Measurements from ENCODE around the gene CSF1. TPM values are rescaled to one million over a fixed set of nuclear protein-coding genes. Genes with fewer than 3 reads are reported as not detected.

CSF1 gene
- total RNA-seq, 3 donors from 2014 or later, result 28.2 to 54.7 (median 54.4) TPM

DNA sequence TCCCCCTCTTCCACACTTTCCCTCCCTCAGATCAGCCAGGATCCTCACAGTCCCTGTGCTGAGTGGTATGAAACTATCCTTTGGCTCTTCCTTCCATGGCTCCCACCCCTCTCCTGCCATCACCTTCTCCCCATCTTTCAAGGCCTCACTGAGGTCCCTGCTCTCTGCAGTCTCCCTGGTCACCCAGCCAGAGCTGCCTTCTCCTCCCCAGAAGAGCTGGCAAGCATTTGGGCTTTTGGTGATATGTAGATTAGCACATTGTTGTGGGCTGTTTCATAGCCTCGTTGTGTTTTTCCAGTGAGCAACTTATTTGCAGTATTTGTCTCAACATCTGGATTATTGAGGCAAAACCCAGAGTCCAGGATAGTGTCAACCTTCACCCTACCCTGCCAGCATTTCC lies 2.2 kb downstream of the CSF1 start:
- H3K9me3 ChIP-seq, result no peaks in the 10 kb centered on the region
- intact Hi-C loops (cut with DNase I; ENCODE audit: low total_unique reads), result loop anchor here (5.0 kb wide), 1 partner anchor 36 kb away; no protein-coding TSS in a partner anchor
- TF ChIP-seq POLR2AphosphoS5 (IDR thresholded peaks at IDR 0.05) (no peak), POLR2A (IDR thresholded peaks at IDR 0.05) (no peak)
- no peak for DNase-seq (ENCODE audit: low spot score in 2 of 2)
- H3K27me3 ChIP-seq, result no peaks in the 10 kb centered on the region
- no peaks in the 10 kb centered on the region for H3K36me3 ChIP-seq
- H3K4me3 ChIP-seq, result peak overlapping the region; percentile 77 to 96 (median 88)
- H3K4me1 ChIP-seq, result peaks cover 4 to 14% of the 10 kb centered on the region in 2 donors
- H3K27ac ChIP-seq, result peak overlapping the region; percentile 90 to 96

DNA sequence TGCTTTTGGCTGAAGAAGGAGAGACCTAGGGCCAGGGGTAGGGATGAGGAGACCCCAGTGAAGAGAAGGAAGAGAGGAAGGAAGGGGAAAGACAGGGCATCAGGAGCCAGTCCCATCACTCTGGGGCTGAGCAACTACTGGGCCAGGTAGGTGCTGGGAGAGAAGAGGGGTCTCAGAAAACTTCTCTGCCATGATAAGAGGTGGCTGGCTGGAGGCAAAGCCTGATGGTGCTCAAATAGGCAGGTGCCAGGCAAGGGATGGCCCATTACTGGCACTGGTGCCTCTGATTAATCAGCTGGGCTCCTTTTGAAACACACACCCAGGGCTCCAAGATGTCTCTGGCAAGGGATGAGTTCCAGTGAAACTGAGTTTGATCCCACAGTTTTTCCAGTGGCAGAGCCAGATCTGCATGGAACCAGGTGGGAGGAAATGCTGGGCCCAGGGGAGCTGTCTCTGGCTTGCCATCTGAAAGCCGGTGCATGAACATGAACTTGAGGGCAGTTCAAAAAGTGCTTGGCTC lies 2.8 kb downstream of the CSF1 start:
- Histone ChIP-seq H3K9me3 (no peaks in the 10 kb centered on the region), H3K27me3 (no peaks in the 10 kb centered on the region), H3K27ac (peak overlapping the region; percentile 90 to 96), H3K4me1 (peaks cover 4 to 14% of the 10 kb centered on the region in 2 donors), H3K36me3 (no peaks in the 10 kb centered on the region), H3K4me3 (peak overlapping the region; percentile 77 to 96 (median 88))
- no peak for DNase-seq (ENCODE audit: low spot score in 2 of 2)
- intact Hi-C loops (cut with DNase I; ENCODE audit: low total_unique reads), result loop anchor here (5.0 kb wide), 1 partner anchor 36 kb away; no protein-coding TSS in a partner anchor
- TF ChIP-seq POLR2AphosphoS5 (IDR thresholded peaks at IDR 0.05) (no peak), POLR2A (IDR thresholded peaks at IDR 0.05) (no peak)
- TF ChIP-seq, protein P1, sequence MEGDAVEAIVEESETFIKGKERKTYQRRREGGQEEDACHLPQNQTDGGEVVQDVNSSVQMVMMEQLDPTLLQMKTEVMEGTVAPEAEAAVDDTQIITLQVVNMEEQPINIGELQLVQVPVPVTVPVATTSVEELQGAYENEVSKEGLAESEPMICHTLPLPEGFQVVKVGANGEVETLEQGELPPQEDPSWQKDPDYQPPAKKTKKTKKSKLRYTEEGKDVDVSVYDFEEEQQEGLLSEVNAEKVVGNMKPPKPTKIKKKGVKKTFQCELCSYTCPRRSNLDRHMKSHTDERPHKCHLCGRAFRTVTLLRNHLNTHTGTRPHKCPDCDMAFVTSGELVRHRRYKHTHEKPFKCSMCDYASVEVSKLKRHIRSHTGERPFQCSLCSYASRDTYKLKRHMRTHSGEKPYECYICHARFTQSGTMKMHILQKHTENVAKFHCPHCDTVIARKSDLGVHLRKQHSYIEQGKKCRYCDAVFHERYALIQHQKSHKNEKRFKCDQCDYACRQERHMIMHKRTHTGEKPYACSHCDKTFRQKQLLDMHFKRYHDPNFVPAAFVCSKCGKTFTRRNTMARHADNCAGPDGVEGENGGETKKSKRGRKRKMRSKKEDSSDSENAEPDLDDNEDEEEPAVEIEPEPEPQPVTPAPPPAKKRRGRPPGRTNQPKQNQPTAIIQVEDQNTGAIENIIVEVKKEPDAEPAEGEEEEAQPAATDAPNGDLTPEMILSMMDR (IDR thresholded peaks at IDR 0.05), result no peak

DNA sequence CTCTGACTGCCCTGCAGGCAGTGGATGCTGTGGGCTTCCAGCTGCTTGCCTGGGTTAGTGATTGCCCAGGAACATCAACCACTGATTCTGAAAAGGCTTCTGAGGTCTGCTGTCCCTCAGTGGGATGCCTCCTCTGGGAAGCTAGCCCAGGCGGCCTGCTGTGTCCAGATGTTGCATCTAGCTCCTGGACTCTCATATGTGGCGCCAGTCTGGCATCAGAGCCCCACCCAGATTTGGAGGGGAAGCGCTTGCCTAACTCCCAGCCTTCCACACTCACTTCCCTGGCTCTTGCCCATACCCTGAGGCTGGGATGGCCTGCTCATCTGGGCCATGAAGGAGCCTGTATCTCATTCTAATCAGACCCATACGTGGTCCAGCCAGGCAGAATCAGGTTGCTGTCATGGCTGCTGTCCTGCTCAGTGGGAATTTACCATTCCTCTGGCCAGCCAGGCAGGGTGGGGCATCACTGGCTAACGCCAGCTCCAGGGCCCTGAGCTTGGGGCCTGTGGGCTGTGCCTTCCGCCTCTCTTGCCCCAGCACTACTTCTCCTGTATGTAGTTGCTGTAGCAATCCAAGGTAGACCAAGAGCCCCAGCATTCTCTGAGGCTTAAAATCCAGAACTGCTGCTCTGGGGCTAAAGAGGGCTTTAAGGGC lies 4.1 kb downstream of the CSF1 start:
- Histone ChIP-seq H3K9me3 (no peaks in the 10 kb centered on the region), H3K27ac (peak overlapping the region; percentile 50 to 96), H3K4me1 (peaks cover 4 to 14% of the 10 kb centered on the region in 2 donors), H3K36me3 (peaks cover 5% of the 10 kb centered on the region), H3K4me3 (peak overlapping the region in 2 of 3 donors; percentile 88 to 96), H3K27me3 (no peaks in the 10 kb centered on the region)
- intact Hi-C loops (cut with DNase I; ENCODE audit: low total_unique reads), result loop anchor here (5.0 kb wide), 1 partner anchor 37 kb away; no protein-coding TSS in a partner anchor
- no peak for TF ChIP-seq POLR2A (IDR thresholded peaks at IDR 0.05)
- peak in 1 of 3 donors; percentile 19 for TF ChIP-seq POLR2AphosphoS5 (IDR thresholded peaks at IDR 0.05)
- no peak for DNase-seq (ENCODE audit: low spot score in 2 of 2)

DNA sequence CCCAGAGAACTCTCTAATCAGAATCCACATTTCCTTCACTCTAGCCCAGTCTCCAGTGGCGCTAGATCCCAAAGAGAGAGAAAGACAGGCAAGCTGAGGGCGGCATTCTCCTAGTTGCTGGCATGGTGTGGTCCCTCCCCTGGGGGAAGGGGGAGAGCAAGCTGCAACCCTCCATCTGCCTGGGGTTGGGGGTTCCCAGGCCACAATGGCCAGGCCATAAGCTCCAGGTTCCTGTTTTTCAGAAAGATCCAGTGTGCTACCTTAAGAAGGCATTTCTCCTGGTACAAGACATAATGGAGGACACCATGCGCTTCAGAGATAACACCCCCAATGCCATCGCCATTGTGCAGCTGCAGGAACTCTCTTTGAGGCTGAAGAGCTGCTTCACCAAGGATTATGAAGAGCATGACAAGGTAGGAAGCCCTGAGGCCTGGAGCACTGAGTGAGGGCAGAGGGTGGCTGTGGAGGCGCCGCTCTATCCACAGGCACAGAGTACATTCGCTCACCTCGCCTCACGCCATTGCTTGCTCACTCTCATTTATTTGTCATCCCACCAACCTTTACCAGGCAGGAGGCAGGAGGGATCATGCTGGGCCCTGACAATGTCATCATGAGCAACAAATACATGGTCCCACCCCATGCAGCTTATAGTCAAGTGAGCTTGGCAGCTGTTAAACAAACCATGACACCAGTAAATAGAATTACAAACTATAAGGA lies 6.6 kb downstream of the CSF1 start:
- peak overlapping the region in 1 of 2 donors; percentile 38 for H3K27ac ChIP-seq
- TF ChIP-seq, protein P1 (IDR thresholded peaks at IDR 0.05), result no peak
- TF ChIP-seq POLR2AphosphoS5 (IDR thresholded peaks at IDR 0.05) (no peak), POLR2A (IDR thresholded peaks at IDR 0.05) (no peak)

DNA sequence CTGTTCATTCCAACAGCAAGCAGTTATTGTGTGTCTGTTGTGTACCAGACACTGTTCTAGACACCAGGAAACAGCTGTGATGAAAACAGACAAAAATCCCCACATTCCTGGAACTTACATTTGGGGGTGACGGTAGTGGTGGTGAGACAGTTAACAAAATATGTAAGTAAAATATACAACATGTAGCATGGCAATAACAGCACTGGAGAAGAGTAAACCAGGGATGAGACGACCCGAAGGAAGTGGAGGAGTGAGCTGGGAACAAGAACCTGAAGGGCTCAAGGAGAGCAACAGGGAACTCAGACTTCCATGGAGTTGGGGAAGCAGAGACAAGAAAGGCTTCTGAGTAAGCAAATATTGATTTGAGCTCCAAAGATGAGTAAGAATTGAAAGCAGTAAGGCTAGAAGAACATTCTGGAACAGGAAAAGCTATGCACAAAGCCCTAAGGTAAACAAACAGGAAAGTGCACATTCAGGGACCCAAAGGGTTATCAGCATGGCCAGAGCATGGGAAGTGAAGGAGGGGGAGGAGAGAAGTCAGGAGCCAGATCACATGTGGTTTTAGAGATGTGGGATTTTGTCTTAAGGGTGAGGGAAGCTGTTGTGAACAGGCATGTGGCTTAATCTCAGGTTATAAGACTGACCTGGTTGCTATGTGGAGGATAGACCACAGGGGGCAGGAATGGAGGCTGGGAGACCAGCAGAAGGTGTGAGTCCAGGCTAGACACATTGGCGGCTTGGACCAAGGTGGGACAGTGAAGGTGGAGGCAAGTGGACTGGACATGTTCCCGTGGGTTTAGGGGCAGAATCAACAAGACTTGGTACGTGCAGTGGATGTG lies 7.3 kb downstream of the CSF1 start:
- H3K27me3 ChIP-seq, result no peaks in the 10 kb centered on the region
- DNase-seq (ENCODE audit: low spot score in 2 of 2), result no peak
- TF ChIP-seq POLR2AphosphoS5 (IDR thresholded peaks at IDR 0.05) (no peak), POLR2A (IDR thresholded peaks at IDR 0.05) (no peak)
- TF ChIP-seq, protein P1 (IDR thresholded peaks at IDR 0.05), result no peak
- H3K4me3 ChIP-seq, result no peak overlapping the region
- no peaks in the 10 kb centered on the region for H3K9me3 ChIP-seq
- H3K4me1 ChIP-seq, result peaks cover 0 to 5% of the 10 kb centered on the region in 2 donors
- intact Hi-C loops (cut with DNase I; ENCODE audit: low total_unique reads), result no loop called here
- H3K36me3 ChIP-seq, result peaks cover 11% of the 10 kb centered on the region
- peak overlapping the region in 1 of 2 donors; percentile 50 for H3K27ac ChIP-seq

More for the DNA sequence above, 6.6 kb downstream of the CSF1 start:
- intact Hi-C loops (cut with DNase I; ENCODE audit: low total_unique reads), result no loop called here
- peaks cover 0 to 13% of the 10 kb centered on the region in 2 donors for H3K4me1 ChIP-seq
- H3K9me3 ChIP-seq, result no peaks in the 10 kb centered on the region
- no peak overlapping the region for H3K4me3 ChIP-seq
- H3K36me3 ChIP-seq, result peaks cover 5% of the 10 kb centered on the region
- DNase-seq (ENCODE audit: low spot score in 2 of 2), result no peak
- H3K27me3 ChIP-seq, result no peaks in the 10 kb centered on the region

Data from breast epithelium (tissue), 4 donors.